GM21576 (cell line): Measurements from ENCODE around the gene NHLRC3.
"Not testable (repeated sequence)": the region's sequence is repeated elsewhere in the genome, so short reads cannot be mapped to it uniquely, and the experiment has no call there.

Source experiments
- ATAC-seq: cut with Tn5 transposase; IDR thresholded peaks from one replicate; pipeline ENCODE4 v1.9.1; 2021; ENCODE audit warnings: mild to moderate bottlenecking, moderate library complexity; ENCODE audit not compliant: unreplicated experiment

NHLRC3 gene

DNA sequence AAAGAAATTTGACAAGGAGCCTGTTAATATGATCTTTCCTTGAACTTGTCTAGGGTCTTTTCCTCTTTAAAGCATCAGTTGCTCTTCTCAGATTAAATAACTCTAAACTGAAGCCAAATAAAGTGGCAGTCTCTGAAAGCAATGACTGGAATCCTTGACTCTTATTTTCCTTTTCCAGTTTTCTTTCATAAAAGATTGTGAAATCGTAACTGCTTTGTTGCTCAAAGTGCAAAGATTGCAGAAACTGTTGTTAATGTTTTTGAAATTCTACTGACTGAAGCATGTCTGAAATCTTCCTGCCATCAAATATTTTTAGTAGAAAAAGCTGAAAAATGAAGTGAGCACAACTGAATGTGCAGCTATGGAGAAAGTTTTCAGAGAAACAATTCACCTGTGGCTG, 1.9 kb downstream of the NHLRC3 start:
- no peak for ATAC-seq

DNA sequence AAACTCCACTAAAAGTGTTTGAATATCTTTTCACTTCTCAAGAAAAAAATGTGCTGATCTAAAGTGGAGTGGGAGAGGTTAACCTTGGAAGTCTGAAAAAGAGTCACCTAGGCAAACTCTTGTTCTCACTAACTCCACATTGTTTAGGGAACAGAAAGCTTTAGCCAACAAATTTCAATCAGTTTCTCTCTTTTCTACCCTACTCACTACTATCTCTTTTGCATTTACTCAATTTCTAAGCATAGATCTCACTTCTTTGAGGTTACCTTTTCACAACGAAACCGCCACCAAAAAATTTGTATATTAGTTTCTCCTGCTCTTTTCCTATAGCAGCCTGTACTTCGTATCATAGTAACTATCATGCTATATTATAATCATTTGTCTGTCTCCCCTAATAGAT, 6.3 kb downstream of the NHLRC3 start:
- ATAC-seq, result peak; percentile 78

DNA sequence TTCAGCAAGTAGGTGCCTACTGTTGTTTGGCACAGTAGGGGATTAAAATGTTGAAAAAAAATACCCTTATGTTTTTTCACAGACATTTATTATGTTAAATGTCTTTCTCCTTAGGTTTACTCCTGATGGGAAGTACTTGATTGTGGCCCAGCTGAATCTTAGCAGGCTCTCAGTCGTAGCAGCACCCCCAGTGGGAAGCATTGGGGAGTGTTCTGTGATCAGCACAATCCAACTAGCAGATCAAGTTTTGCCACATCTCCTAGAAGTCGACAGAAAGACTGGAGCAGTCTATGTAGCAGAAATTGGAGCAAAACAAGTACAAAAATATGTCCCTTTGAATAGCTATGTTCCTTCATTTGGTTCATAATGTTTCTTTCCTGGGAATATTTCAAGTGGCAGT, 9.3 kb downstream of the NHLRC3 start:
- ATAC-seq, result no peak

DNA sequence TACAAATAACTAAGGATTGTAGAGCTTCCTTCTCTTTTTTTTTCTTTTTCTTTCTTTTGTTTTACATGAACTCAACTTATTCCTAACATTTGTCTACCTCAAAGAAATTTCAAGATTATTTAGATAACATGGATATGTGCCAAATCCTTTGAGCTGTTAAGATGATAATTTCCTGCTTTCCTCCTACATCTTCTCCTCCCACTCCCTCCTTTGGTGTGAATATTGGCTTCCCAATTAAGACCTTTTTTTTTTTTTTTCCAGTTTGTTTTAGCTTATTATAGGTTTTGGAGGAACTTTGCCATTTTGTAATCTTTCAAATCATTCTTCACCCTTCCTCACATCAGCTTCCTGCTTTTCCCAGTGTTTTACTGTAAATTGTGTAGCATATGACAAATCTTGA, 10.6 kb downstream of the NHLRC3 start:
- no peak for ATAC-seq

DNA sequence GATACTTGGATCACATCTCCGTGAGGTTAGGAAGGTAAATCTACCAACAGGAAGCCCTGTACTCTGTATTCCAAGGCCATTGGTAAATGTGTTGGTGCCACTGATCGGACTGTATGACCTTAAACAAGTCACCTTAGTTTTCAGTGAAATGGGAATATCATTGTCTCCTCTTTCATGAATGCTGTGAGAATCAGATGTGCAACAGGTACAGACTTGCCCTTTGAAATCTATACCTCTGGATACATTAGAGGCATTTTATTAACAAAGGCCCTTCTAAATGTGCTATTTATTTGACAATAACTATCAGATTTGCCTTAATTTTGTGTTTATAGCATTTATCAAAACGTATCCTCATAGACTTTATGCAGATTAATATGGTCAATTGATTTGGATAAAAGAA, 11.0 kb downstream of the NHLRC3 start:
- ATAC-seq, result no peak

DNA sequence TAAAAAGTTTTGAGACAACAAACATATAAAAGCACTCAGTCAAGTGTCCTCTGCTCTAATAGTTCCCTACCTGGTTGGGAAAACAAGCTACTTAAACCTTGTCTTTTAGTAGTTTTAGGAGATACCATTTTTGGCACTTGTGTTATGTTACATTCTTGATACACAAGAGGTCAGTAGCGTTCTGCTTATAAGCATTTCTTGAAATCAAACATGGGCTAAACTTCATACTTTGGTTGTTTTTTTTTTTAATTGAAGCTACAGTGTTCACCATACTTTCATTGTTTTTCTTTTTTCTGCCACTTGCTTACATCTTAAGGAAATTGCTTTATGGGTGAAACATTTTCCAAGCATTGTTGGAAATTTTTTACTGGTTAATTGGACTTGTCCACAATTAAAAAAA, 12.9 kb downstream of the NHLRC3 start:
- no peak for ATAC-seq

DNA sequence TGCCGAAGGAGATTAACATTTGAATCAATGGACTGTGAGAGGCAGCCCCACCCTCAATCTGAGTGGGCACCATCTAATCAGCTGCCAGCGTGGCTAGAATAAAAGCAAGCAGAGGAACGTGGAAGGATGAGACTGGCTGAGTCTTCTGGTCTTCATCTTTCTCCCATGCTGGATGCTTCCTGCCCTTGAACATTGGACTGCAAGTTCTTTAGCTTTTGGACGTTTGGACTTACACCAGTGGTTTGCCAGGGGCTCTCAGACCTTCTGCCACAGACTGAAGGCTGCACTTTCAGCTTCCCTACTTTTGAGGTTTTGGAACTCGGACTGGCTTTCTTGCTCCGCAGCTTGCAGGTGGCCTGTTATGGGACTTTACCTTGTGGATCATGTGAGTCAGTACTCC, 14.7 kb downstream of the NHLRC3 start:
- ATAC-seq, result no peak

DNA sequence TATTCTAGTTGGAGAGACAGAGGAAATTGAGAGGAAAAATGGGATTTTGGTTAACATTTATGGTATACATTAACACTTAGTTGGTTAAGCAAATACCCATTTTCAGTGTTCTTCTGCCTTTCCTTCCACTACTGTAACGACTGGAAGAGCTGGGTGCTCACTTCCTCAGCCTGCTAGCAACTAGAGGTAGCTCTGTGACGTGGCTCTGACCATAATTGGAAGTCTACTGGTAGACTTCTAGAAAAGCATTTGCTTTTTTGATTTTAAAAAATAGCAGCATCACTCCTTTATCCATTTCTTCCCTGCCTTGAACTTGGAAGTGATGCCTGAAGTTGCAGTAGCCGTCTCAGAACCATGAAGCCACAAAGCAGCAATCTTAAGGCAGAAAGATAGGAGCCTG, 15.9 kb downstream of the NHLRC3 start:
- no peak for ATAC-seq

DNA sequence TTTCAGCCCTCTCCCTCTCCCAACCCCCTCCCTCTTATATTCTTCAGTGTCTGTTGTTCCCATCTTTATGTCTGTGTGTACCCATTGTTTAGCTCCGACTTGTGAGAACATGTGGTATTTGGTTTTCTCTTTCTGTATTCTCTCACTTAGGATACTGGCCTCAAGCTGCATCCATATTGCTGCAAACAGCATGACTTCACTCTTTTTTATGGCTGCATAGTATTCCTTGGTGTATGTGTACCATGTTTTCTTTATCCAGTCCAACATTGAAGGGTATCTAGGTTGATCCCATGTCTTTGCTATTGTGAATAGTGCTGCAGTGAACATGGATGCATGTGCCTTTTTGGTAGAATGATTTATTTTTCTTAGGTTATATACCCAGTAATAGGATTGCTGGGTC, 17.8 kb downstream of the NHLRC3 start:
- no peak for ATAC-seq

DNA sequence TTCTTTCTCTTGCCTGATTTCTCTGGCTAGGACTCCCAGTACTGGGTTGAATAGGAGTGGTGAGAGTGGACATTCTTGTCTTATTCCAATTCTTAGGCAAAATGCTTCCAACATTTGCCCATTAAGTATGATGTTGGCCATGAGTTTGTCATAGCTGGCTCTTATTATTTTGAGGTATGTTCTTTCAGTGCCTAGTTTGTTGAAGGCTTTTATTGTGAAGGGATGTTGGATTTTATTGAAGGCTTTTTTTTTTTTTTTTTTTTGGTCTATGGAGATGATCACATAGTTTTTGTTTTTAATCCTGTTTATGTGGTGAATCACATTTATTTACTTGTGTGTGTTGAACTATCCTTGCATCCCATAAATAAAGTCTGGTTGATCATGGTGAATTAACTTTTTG, 19.8 kb downstream of the NHLRC3 start:
- no peak for ATAC-seq

DNA sequence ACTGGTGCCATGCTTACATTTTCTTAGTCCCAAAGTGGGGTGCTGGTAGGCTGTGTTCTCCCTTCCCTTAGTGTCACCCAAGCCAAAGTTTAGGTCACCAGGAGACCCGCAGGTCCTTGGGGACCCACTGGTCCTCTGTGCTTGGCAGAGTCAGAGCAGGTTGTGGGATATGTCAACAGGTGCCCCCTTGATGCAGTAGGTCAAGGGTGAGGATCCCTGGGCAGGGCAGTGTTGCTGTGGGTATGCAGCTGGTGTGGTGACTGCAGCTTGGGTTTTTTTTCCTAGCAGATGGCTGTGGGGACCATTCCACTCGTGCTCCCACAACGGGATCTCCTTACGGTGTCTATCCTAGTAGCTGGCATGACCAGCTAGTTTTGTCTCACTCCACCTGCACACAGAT, 23.7 kb downstream of the NHLRC3 start:
- ATAC-seq, result no peak

DNA sequence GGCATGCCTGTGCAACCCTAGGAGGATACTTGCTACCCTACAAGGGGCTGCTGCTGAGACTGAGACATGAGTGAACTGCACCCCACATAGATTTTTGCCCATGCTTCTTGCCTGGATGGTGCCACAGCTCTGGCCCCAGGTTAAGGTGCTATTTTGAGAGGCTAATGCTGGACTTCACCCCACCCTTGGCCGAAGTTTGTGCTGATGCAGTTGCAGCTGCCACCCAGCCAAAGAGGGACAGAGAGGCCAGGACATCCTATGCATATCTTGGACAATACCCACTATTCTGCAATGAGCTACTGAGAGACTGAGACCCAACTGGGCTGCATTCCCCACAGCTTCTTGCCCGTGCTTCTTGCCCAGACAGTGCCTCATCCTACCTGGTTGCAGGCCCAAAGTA, 34.6 kb downstream of the NHLRC3 start:
- ATAC-seq, result no peak

DNA sequence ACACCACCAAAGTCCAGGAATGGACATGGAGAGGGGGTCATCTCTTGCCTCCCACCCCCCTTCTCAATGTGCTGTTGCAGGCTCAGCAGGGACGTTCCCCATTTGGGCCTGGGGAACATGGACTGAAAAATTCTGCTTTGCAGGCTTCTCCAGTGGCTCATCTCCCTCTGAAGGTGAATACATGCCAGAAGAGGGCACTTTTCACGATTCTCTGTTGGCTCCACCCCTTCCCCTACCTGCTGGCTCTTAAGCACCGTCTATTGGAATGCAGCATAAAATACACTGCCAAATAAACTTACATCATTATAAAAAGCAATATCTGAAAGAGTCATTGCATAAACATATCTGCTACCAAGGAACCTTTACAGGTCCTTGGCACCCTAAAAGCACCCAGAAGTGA, 35.7 kb downstream of the NHLRC3 start:
- ATAC-seq, result no peak

DNA sequence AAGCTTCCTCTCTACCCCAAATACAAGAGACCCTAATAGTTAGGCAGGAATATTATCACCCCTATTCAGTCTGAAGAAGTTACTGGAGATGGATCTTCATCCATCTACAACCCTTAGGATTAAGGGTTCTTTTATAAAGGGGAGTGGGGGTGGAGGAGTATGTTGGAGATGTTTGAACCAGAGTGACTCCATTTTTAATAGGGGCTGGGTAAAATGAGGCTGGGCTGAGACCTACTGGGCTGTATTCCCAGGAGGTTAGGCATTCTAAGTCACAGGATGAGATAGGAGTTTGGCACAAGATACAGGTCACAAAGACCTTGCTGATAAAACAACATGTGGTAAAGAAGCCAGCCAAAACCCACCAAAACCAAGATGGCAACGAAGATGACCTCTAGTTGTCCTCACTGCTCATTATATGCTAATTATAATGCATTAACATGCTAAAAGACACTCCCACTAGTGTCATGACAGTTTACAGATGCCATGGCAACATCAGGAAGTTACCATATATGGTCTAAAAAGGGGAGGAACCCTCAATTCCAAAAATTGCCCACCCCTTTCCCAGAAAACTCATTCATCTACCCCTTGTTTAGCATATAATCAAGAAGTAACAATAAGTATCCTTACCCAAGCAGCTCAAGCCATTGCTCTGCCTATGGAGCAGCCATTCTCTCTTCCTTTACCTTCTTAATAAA, 48.1 kb downstream of the NHLRC3 start:
- ATAC-seq, result not testable (repeated sequence)

DNA sequence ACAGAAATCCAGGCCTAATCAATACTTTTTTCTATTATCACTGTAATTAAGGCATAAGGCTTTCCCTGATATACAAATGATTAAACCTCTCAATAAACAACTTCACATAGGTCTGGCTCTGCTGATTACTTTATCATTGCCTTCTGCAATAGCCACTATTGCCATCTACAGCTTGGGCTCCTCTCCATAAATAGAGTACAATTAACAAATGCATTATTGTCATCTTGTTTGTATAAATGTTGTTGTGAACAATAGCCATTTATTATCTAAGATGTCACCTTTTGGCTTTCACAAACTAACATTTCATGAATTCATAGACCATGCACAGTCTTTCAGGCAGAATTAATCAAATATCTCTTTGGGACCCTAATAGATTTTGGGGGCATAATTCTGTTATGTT, 53.3 kb downstream of the NHLRC3 start:
- ATAC-seq, result no peak

DNA sequence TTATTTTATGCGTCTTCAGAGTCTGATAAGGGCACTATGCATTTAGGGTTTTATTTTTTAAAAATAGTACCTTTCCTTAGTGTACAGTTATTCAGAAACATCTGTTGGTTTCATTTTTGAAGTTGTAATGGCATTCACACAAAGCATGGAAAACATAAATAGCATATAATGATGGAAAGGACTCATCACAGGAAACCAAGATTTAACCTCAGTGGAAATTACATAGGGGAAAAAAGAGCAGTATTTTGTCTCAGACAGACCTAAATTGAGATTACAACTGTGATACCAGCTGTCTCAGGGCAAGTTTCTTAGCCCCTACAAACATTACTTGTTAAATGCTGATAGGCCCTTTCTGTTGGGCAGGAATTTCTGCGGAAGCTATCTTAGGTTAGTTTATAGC, 57.2 kb downstream of the NHLRC3 start:
- peak; percentile 58 for ATAC-seq

DNA sequence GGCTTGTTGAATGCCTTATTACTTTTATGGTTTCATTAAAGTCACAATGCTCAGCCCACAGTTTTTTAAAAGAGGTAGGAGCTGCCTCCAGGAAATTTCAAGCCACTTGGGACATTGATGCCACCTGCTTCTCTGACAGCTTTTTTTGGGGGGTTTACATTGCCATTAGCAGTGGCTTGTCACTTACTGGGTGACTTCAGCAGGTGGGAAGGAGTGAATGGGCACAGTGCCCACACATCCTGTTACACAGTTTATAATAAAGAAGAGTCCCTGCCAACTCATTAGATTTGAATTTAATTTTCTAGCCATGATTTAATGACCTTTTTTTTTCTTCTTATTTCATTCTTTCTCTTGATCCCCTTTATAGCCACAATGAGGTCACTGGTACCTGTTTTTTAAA, 61.0 kb downstream of the NHLRC3 start:
- no peak for ATAC-seq
